HepG2 (cell line): ENCODE data around the gene GPR26. TPM values are rescaled to one million over a fixed set of nuclear protein-coding genes. Genes with fewer than 3 reads are reported as not detected.

Experiments
- ATAC-seq: fragments of 200-7000 bp; cut with Tn5 transposase; 3 replicates; pipeline ENCODE4 v1.9.1; 2020; ENCODE audit warnings: mild to moderate bottlenecking, moderate library complexity
- BruUV-seq: library from RNA; stranded (reverse); fragments of 400-500 nt; replicated peaks from 2 replicates; lab custom pipeline; 2021; lab: Mats Ljungman, UMichigan
- CTCF ChIA-PET: fragments of 300-600 bp; formaldehyde crosslinking; extraction: SDS; loops from one replicate; lab custom pipeline; 2021; ENCODE audit warnings: low total read pairs, inconsistent platforms, low intra/inter-chr PET ratio; lab: Yijun Ruan, JAX
- POLR2A ChIA-PET: fragments of 350-600 bp; sonication (Branson Sonifier 250); formaldehyde crosslinking; loops from one replicate; lab custom pipeline; 2020; ENCODE audit warnings: antibody characterized with exemption, inconsistent platforms; lab: Yijun Ruan, JAX
- DNase-seq: peaks from one replicate; pipeline ENCODE4 v3.0.0-alpha.2; 2015; ENCODE audit warnings: low spot score
- FAIRE-seq: peaks from 3 replicates; lab custom pipeline; 2011; peaks lifted over from hg19 to GRCh38; lab: Jason Lieb, UNC
- H2AFZ ChIP-seq: one replicate; pipeline ENCODE4 v1.6.1; 2011; ENCODE audit warnings: low read length, inconsistent platforms
- H3K27ac ChIP-seq: fragments of 300-600 bp; 3 replicates; pipeline ENCODE4 v1.8.0; 2011; ENCODE audit warnings: mixed run types, mild to moderate bottlenecking, mixed read lengths, low read length, inconsistent platforms; ENCODE audit not compliant: insufficient read depth; ENCODE audit errors: extremely low read length
- H3K27me3 ChIP-seq, 2 experiments: fragments of 200-600 bp in 1 of 2; 2 replicates in 1 of 2; 3 replicates in 1 of 2; pipeline versions ENCODE4 v1.6.0 to v1.8.0; 2011; ENCODE audit warnings: low read length in 2 of 2, mild to moderate bottlenecking in 2 of 2, moderate library complexity in 2 of 2, inconsistent platforms in 1 of 2; ENCODE audit not compliant: insufficient read depth in 2 of 2, control insufficient read depth in 1 of 2
- H3K36me3 ChIP-seq, 2 experiments: fragments of 200-600 bp in 1 of 2; replicated peaks in 1 of 2; 2 replicates in 1 of 2; 3 replicates in 1 of 2; pipeline versions ENCODE4 v1.5.1 to v1.8.0; 2011; ENCODE audit warnings: low read length in 2 of 2, inconsistent platforms in 1 of 2; ENCODE audit not compliant: insufficient read depth in 2 of 2, control insufficient read depth in 1 of 2
- H3K4me1 ChIP-seq: 2 replicates; pipeline ENCODE4 v1.5.1; 2012; ENCODE audit warnings: low read length, inconsistent platforms; ENCODE audit not compliant: insufficient read depth
- H3K4me2 ChIP-seq: 2 replicates; pipeline ENCODE4 v1.6.0; 2011; ENCODE audit warnings: low read depth, low read length, inconsistent platforms
- H3K4me3 ChIP-seq, 3 experiments: fragments of 200-600 bp in 1 of 3; sonication (generic), shearing (Covaris generic) in 1 of 3; replicated peaks in 1 of 3; 2 replicates each; pipeline ENCODE4 v1.5.1; 2011 to 2016; ENCODE audit warnings: low read length in 3 of 3, inconsistent platforms in 2 of 3, low read depth in 2 of 3, mild to moderate bottlenecking in 2 of 3, control low read depth in 1 of 3, mixed read lengths in 1 of 3; ENCODE audit not compliant: insufficient read depth in 1 of 3
- H3K79me2 ChIP-seq: one replicate; pipeline ENCODE4 v1.6.1; 2011; ENCODE audit warnings: low read length, inconsistent platforms; ENCODE audit not compliant: insufficient read depth
- H3K9ac ChIP-seq: 2 replicates; pipeline ENCODE4 v1.6.0; 2011; ENCODE audit warnings: mild to moderate bottlenecking, low read depth, low read length, inconsistent platforms; ENCODE audit not compliant: insufficient read depth
- H3K9me3 ChIP-seq: 2 replicates; pipeline ENCODE4 v1.5.1; 2012; ENCODE audit warnings: mild to moderate bottlenecking, low read length
- H4K20me1 ChIP-seq: 2 replicates; pipeline ENCODE4 v1.6.0; 2011; ENCODE audit warnings: inconsistent platforms, mild to moderate bottlenecking, low read length, moderate library complexity; ENCODE audit not compliant: insufficient read depth
- BHLHE40 ChIP-seq: IDR thresholded peaks from 2 replicates; pipeline ENCODE4 v1.6.1; 2011; ENCODE audit warnings: low read length, improper control_type of control experiment
- GMEB2 ChIP-seq: IDR thresholded peaks from 2 replicates; pipeline ENCODE4 v1.6.1; 2016; ENCODE audit warnings: missing biosample characterization, missing genetic modification reagents, low read depth
- HOXD1 ChIP-seq: sonication (generic); formaldehyde crosslinking; IDR thresholded peaks from 2 replicates; pipeline ENCODE4 v1.5.0; 2020; ENCODE audit warnings: missing genetic modification reagents
- IKZF4 ChIP-seq: sonication (generic); formaldehyde crosslinking; IDR thresholded peaks from 2 replicates; pipeline ENCODE4 v1.5.1; 2020; ENCODE audit warnings: borderline replicate concordance, mild to moderate bottlenecking, low read depth, missing genetic modification reagents; ENCODE audit errors: not compliant biosample characterization
- IKZF5 ChIP-seq: IDR thresholded peaks from 2 replicates; pipeline ENCODE4 v1.6.1; 2018; ENCODE audit warnings: missing genetic modification reagents, mild to moderate bottlenecking, missing compliant biosample characterization
- KLF6 ChIP-seq: IDR thresholded peaks from 2 replicates; pipeline ENCODE4 v1.8.0; 2016; ENCODE audit warnings: missing biosample characterization, missing genetic modification reagents
- LCORL ChIP-seq, 2 experiments: fragments of 450-650 bp in 1 of 2; sonication (generic) in 1 of 2; formaldehyde crosslinking in 1 of 2; IDR thresholded peaks; 2 replicates each; pipeline versions ENCODE4 v1.5.0 to v1.6.1; 2017 to 2020; ENCODE audit warnings: antibody characterized with exemption in 1 of 2, missing genetic modification reagents in 1 of 2
- SIN3B ChIP-seq: fragments of 150-350 bp; IDR thresholded peaks from 2 replicates; pipeline ENCODE4 v1.6.1; 2014; ENCODE audit warnings: low read length
- SPEN ChIP-seq: sonication (generic); formaldehyde crosslinking; IDR thresholded peaks from 2 replicates; pipeline ENCODE4 v1.5.1; 2020; ENCODE audit warnings: low read depth, mild to moderate bottlenecking, missing genetic modification reagents
- XBP1 ChIP-seq: sonication (generic); formaldehyde crosslinking; IDR thresholded peaks from 2 replicates; pipeline ENCODE4 v1.5.0; 2020; ENCODE audit warnings: missing genetic modification reagents
- YEATS4 ChIP-seq: sonication (generic); formaldehyde crosslinking; IDR thresholded peaks from 2 replicates; pipeline ENCODE4 v1.4.0; 2020; ENCODE audit warnings: missing genetic modification reagents, borderline replicate concordance
- ZBTB14 ChIP-seq: sonication (generic); formaldehyde crosslinking; IDR thresholded peaks from 2 replicates; pipeline ENCODE4 v1.4.0; 2020; ENCODE audit warnings: missing genetic modification reagents
- ZBTB25 ChIP-seq: IDR thresholded peaks from 2 replicates; pipeline ENCODE4 v1.6.1; 2018; ENCODE audit warnings: missing genetic modification reagents
- ZFYVE20 ChIP-seq: sonication (generic); formaldehyde crosslinking; IDR thresholded peaks from 2 replicates; pipeline ENCODE4 v1.8.0; 2023; ENCODE audit warnings: low read depth, mild to moderate bottlenecking, moderate library complexity, missing genetic modification reagents, borderline replicate concordance
- ZNF329 ChIP-seq: sonication (generic); formaldehyde crosslinking; IDR thresholded peaks from 2 replicates; pipeline ENCODE4 v1.9.0; 2021; ENCODE audit warnings: low read depth, mild to moderate bottlenecking, missing genetic modification reagents
- ZNF577 ChIP-seq: sonication (generic); formaldehyde crosslinking; IDR thresholded peaks from 2 replicates; pipeline ENCODE4 v1.4.0; 2020; ENCODE audit warnings: mild to moderate bottlenecking, low read depth, missing genetic modification reagents, borderline replicate concordance
- ZNF792 ChIP-seq: IDR thresholded peaks from 2 replicates; pipeline ENCODE4 v1.6.1; 2016
- WGBS: methylation state at CpG from one replicate; pipeline ENCODE4 v1.1.6; 2017; ENCODE audit warnings: low lambda C conversion rate; 5-methylcytosine and 5-hydroxymethylcytosine counted together
- in situ Hi-C: cut with HindIII; loops from 2 replicates; pipeline ENCODE4 v1.10.0; 2017; ENCODE audit warnings: low pct_unique_long_range_greater_than_20kb; ENCODE audit not compliant: extremely low pct_ligation_motif_present
- intact Hi-C: fragments of 100-400 bp; cut with micrococcal nuclease; formaldehyde crosslinking; loops from one replicate; pipeline ENCODE4 v1.10.0; 2022; ENCODE audit not compliant: unreplicated experiment
- polyA plus RNA-seq, 8 experiments: library from polyadenylated mRNA; depleted of rRNA in 3 of 8; stranded (reverse) in 7 of 8; unstranded in 1 of 8; fragments of >200 nt; fragmentation: Illumina TruSeq in 4 of 8; extraction: Trizol in 4 of 8; gene quantifications; 2 replicates each; pipeline versions ENCODE4 v1.2.1 to v1.2.3, GENCODE V29; 2011 to 2016; ENCODE audit warnings: low read depth in 4 of 8, missing spikeins in 1 of 8, mixed read lengths in 1 of 8; ENCODE audit not compliant: insufficient read depth in 1 of 8
- total RNA-seq, 5 experiments: library from RNA; depleted of rRNA; stranded (reverse); fragments of >200 nt; fragmentation: Illumina TruSeq; extraction: Trizol; gene quantifications; 2 replicates each; pipeline ENCODE4 v1.2.3, GENCODE V29; 2016; ENCODE audit warnings: low read depth in 1 of 5
- TF ChIP-seq, protein P1 (sequence below): sonication (generic); formaldehyde crosslinking; IDR thresholded peaks from 2 replicates; pipeline ENCODE4 v1.5.0; 2020; ENCODE audit warnings: missing genetic modification reagents

GPR26 gene
- total and polyA plus RNA-seq, 2 of the 13 experiments (the other 11 are each of a cell fraction or from before 2014, with no cell fraction given) = not detected

DNA sequence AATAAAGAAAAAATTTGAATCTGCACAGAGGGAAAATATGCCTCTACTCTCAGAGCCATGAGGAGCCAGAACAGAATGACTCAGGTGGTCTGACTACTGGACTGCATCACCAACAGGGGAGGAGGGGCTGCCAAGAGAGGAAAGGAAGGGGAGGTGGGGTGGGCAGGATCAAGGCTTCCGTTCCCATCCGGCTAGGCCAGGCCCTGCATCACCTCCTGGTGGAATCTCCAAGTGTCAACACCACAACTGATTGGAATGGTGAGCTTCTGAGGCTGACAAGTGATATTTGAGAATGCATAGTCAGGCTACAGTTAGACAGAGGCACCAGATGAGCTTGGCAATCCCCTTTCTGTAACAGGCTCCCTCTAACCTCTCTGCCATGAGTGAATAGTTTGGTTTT is 10.4 kb upstream of the GPR26 start (continued):
- TF ChIP-seq ZNF577 (CRISPR knock-in tag) (no peak), XBP1 (CRISPR knock-in tag) (no peak), LCORL (IDR thresholded peaks at IDR 0.05) (no peak), LCORL (CRISPR knock-in tag; IDR thresholded peaks at IDR 0.05) (no peak), HOXD1 (no peak), IKZF4 (no peak), ZFYVE20 (CRISPR knock-in tag) (no peak), ZNF329 (no peak)
- TF ChIP-seq, protein P1, sequence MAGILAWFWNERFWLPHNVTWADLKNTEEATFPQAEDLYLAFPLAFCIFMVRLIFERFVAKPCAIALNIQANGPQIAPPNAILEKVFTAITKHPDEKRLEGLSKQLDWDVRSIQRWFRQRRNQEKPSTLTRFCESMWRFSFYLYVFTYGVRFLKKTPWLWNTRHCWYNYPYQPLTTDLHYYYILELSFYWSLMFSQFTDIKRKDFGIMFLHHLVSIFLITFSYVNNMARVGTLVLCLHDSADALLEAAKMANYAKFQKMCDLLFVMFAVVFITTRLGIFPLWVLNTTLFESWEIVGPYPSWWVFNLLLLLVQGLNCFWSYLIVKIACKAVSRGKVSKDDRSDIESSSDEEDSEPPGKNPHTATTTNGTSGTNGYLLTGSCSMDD (CRISPR knock-in tag) = no peak

- WGBS = 4% methylated on average over 2 of the region's 3 CpGs
- DNase-seq (no peak), ATAC-seq (no peak), FAIRE-seq (no peak)
- H3K79me2 ChIP-seq = no peaks in the 10 kb centered on the region
- in situ Hi-C loops (no loop called here), intact Hi-C loops (no loop called here)
- H3K27ac ChIP-seq = no peak overlapping the region
- no peak overlapping the region for H3K4me3 ChIP-seq
- BruUV-seq = no TSS peak
- no peaks in the 10 kb centered on the region for H3K36me3 ChIP-seq
- peaks cover 1 to 7% of the 10 kb centered on the region in 2 experiments; a peak in 3 of 5 replicates for H3K27me3 ChIP-seq
- H3K4me2 ChIP-seq = no peak overlapping the region
- H4K20me1 ChIP-seq = peaks cover 5% of the 10 kb centered on the region; the same call in 1 of the 2 replicates
- POLR2A ChIA-PET = no interaction called here
- H3K4me1 ChIP-seq = no peaks in the 10 kb centered on the region
- H3K9ac ChIP-seq = no peak overlapping the region
- H3K9me3 ChIP-seq = no peaks in the 10 kb centered on the region
- CTCF ChIA-PET = no interaction called here
- no peak for TF ChIP-seq ZNF792
- TF ChIP-seq BHLHE40 = no peak
- TF ChIP-seq KLF6 = no peak
- no peak for TF ChIP-seq YEATS4 (CRISPR knock-in tag)
- no peak for TF ChIP-seq ZBTB25 (CRISPR knock-in tag)
- TF ChIP-seq SPEN (CRISPR knock-in tag) = no peak
- TF ChIP-seq IKZF5 (CRISPR knock-in tag) = no peak
- TF ChIP-seq SIN3B = no peak
- TF ChIP-seq GMEB2 (CRISPR knock-in tag) = no peak
- no peak for TF ChIP-seq ZBTB14 (CRISPR knock-in tag)
- TF ChIP-seq, all 625 proteins: peak for 0
- no peak overlapping the region for H2AFZ ChIP-seq
Measured at GRCh38 chr10:123663522-123663921, 2.6 kb upstream of the GPR26 start.
